Loucy (cell line): ENCODE data around the gene GSG1L.

Experiments used
- EZH2phosphoT487 ChIP-seq: fragments of 200-600 bp; IDR thresholded peaks from 2 replicates; pipeline ENCODE4 v1.6.1; 2018; ENCODE audit warnings: antibody characterized with exemption, mild to moderate bottlenecking, moderate library complexity, borderline replicate concordance
- TF ChIP-seq, protein P1 (sequence below): fragments of 200-600 bp; sonication (generic); conservative IDR thresholded peaks from 2 replicates; pipeline ENCODE4 v1.5.1; 2014; ENCODE audit warnings: mild to moderate bottlenecking, antibody characterized with exemption, low read length

GRCh38 chr16:27879601-27880247, 183.8 kb downstream of the GSG1L start:
- TF ChIP-seq, protein P1, sequence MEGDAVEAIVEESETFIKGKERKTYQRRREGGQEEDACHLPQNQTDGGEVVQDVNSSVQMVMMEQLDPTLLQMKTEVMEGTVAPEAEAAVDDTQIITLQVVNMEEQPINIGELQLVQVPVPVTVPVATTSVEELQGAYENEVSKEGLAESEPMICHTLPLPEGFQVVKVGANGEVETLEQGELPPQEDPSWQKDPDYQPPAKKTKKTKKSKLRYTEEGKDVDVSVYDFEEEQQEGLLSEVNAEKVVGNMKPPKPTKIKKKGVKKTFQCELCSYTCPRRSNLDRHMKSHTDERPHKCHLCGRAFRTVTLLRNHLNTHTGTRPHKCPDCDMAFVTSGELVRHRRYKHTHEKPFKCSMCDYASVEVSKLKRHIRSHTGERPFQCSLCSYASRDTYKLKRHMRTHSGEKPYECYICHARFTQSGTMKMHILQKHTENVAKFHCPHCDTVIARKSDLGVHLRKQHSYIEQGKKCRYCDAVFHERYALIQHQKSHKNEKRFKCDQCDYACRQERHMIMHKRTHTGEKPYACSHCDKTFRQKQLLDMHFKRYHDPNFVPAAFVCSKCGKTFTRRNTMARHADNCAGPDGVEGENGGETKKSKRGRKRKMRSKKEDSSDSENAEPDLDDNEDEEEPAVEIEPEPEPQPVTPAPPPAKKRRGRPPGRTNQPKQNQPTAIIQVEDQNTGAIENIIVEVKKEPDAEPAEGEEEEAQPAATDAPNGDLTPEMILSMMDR, result no peak
- TF ChIP-seq EZH2phosphoT487, result no peak
